Stimulated activated CD8-positive, alpha-beta memory T cell treated with anti-CD3 and anti-CD28 coated beads, Interleukin-7, amount 100 ng/mL, for 4 hours (primary cell): ENCODE results near the gene RND2.
"Not testable (repeated sequence)": the region's sequence is repeated elsewhere in the genome, so short reads cannot be mapped to it uniquely, and the experiment has no call there.

Experiments used
- DNase-seq, 2 donors: peaks; one replicate each; pipeline ENCODE4 v3.0.0-alpha.2; 2020; ENCODE audit warnings: low read depth in 2 of 2

Gene RND2

DNA sequence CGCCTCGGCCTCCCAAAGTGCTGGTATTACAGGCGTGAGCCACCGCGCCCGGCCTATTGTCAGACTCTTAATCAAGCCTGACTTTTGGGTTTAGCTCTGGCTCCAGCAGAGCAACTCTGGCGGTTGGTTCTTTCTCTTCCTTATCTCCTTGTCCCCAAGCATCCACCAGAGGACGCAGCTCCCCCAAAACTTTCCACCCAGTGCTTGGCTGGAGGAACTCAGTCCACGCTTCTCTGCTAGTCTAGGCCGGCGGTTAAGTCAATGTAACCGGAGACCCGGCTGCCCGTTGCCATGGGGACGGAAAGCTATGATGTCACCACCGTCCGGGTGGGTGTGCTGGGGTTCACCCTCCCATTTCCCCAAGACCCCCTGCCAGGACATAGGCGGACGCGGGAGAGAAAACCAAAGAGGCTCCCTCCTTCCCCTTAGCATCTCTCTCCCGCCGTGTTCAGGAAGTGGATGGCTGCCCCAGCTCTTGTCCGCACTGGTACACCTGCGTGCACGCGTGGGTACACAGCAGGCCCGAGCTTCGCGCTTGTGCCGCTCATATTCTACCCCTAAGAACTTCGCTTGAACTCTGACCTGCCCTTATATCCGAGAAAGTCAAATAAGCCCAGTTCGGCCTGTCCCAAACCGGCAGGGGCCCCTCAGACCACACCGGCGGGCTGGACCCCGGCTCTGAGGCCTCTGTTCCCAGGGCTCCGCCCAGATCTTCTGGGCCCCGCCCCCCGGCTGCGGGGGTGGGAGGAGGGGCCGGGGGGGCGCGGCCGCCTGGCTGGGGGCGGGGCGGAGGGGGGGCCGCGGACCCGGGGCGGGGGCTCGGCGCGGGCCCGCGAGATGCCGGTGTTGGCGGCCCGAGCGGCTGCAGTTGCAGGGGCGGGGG is at the start of gene RND2:
TSS of gene RND2 (plus strand) at position 825 of the 883 bp plus-strand sequence. CDS start 117 bp downstream, outside the sequence.
- DNase-seq: peak; percentile 70 to 73

- no peak for DNase-seq
Observed at GRCh38 chr17:42975265-42975664, 49.8 kb upstream of the RND2 start.

DNA sequence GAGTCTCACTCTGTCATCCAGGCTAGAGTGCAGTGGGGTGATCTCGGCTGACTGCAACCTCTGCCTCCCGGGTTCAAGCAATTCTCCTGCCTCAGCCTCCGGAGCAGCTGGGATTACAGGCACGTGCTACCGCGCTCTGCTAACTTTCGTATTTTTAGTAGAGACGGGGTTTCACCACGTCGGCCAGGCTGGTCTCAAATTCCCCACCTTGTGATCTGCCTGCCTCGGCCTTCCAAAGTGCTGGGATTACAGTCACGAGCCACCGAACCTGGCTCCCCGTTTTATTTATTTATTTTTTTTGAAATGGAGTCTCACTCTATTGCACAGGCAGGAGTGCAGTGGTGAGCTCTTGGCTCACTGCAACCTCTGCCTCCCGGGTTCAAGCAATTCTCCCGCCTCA is 49.3 kb upstream of the RND2 start:
- not testable (repeated sequence) for DNase-seq

GRCh38 chr17:42979511-42980273 is 45.3 kb upstream of the RND2 start, which contains the start of gene PTGES3L:
Gene PTGES3L (minus strand): TSS chr17:42980080. CDS start chr17:42980053, 27 bp downstream.
- DNase-seq: peak in 1 of 2 donors; percentile 10

DNA sequence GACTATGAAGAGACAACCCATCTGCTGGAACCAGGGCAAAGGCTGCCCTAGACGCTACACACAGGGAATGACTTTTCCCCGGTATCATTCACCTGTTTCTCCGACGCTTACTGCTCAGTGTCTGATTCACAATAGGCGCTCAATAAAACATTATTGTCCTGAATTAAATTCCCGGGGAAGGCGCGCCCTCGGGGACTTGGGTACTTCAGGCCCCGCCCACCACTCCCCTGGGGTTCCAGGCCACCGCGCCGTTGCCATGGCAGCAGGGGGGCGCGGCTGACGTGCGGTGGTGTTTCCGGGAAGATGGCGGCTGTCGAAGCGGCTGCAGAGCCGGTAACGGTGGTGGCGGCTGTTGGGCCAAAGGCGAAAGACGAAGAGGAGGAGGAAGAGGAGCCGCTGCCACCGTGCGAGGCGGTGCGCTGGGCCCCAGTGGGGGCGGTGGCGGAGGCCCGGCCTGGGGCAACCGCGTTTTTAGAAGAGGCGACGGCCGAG is 44.7 kb upstream of the RND2 start, which contains the start of gene RUNDC1:
TSS of gene RUNDC1 (plus strand) at position 292 of the 492 bp plus-strand sequence. CDS start at position 304, 12 bp downstream.
- DNase-seq: peak; percentile 83 to 92

- DNase-seq: peak; percentile 29 to 48
Observed at GRCh38 chr17:42980766-42981397, 44.1 kb upstream of the RND2 start.

DNA sequence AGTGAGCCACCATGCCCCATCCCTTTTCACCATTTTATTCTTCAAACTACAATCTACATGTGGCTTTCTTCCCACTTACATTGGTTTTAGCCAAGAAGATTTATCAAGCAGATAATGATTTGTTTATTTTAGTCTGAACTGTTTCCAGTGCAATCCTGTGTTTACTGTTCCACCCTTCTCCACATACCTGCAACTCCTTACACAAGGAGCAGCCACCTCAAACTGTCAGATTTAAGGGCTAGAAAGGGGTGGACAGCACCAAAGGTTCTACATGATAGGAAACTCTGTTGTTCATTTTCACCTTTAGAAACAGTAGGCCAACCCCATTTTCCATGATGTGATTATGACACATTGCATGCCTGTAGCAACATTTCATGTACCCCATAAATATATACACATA is 42.8 kb upstream of the RND2 start:
- no peak for DNase-seq

DNA sequence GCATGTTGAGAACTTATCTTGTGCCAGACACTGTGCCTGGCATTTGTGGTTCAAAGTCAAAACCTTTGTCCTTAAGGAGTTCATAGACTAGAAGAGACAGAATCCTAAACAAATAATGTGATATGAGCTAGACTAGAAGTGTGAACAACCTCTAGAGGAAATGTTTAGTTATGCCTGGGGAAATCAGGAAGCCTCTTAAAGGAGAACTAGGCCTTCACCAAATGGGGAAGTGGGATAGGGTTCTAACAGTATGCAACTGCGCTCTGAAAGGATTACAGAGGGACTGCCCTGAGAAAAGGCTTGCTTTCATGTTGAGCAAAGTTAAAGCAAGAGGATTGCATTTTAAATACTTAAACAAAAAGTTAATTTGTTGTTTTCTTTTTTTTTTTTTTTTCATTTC is 39.8 kb upstream of the RND2 start:
- no peak for DNase-seq

GRCh38 chr17:42989141-42989540 is 35.9 kb upstream of the RND2 start:
- DNase-seq: no peak

DNA sequence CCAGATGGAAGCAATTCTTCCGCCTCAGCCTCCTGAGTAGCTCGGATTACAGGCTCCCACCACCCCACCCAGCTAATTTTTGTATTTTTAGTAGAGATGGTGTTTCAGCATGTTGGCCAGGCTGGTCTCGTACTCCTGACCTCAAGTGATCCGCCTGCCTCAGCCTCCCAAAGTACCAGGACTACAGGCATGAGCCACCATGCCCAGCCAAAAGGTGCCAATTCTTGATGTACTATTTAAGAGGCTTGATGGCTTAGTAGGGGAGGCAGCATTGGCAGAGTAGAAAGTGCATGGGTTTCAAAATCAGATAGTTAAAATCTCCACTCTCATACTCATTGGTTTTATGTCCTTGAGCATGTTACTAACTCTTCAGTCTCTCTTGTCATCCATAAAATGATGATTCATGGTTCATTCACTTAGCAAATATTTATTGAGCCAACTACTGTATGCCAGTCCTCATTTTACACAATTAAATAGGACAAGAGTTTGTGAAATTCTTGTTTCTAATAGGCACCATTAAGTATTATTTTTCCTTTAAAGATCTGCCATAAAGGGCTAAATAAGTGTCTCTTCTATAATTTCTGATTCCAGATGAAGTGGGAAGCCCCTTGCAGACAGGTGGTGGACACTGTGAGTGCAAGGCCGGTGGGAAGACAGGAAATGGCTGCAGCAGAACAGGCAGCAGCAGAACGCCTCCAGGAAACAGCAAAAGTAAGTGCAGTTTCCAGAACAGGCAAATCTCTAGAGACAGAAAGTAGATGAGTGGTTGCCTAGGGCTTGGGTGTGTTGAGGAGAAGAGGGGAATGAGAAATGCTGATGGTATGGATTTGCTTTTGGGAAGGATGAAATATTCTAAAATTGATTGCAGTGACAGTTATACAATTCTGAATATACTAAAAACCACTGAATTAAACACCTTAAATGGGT is 35.0 kb upstream of the RND2 start:
- DNase-seq: no peak

DNA sequence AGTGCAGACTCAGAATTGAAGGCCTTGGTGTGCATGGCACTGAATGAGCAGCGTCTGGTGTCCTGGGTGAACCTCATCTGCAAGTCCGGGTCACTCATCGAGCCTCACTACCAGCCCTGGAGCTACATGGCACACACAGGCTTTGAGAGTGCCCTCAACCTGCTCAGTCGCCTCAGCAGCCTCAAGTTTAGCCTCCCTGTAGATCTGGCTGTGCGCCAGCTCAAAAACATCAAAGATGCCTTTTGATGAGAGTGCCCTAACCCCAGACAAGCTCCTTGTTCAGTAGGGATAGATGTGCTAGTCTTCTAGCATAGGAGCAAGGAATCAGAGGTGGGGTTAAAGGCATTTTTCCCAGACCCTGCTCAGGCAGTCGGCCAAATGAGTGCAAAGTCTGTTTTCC is 33.6 kb upstream of the RND2 start:
- DNase-seq: no peak

GRCh38 chr17:42992872-42993271 is 32.2 kb upstream of the RND2 start:
- no peak for DNase-seq

DNA sequence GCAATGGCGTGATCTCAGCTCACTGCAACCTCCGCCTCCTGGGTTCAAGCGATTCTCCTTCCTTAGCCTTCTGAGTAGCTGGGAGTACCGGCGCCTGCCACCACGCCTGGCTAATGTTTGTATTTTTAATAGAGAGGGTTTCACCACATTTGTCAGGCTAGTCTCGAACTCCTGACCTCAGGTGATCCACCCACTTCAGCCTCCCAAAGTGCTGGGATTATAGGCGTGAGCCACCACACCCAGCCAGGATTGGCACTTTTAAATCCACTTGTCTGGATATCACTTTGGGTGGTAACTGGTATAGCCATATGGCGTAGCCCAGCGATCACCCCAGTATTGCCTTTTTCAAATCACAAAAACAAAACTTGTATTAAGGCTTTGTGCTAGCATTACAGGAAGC is 31.1 kb upstream of the RND2 start:
- not testable (repeated sequence) for DNase-seq

DNA sequence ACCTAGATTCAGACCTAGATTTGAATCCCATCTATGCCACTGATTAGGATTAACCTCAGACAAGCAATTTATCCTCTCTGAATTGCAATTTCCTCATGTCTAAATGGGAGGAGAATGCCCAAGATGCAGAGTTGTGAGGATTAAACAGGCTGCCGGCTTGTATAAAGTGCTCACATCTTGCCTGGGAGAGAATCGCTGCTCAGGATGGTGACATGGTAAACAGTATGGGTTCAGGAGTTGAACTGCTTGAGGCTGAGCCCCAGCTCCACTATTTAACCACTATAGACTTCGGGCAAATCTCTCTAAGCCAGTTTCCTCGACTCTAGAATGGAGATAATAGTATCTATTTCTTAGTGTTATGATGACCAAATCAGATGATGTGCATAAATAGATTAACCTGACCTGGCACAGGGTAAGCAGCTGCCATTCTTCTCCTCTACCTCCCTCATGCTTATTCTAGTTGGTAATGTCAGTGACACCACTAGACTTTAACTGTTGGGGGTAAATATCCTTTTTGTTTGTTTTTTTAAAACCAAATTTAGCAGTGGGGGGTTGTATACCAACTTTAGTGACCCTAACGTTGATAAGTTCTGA is 27.5 kb upstream of the RND2 start:
- no peak for DNase-seq

DNA sequence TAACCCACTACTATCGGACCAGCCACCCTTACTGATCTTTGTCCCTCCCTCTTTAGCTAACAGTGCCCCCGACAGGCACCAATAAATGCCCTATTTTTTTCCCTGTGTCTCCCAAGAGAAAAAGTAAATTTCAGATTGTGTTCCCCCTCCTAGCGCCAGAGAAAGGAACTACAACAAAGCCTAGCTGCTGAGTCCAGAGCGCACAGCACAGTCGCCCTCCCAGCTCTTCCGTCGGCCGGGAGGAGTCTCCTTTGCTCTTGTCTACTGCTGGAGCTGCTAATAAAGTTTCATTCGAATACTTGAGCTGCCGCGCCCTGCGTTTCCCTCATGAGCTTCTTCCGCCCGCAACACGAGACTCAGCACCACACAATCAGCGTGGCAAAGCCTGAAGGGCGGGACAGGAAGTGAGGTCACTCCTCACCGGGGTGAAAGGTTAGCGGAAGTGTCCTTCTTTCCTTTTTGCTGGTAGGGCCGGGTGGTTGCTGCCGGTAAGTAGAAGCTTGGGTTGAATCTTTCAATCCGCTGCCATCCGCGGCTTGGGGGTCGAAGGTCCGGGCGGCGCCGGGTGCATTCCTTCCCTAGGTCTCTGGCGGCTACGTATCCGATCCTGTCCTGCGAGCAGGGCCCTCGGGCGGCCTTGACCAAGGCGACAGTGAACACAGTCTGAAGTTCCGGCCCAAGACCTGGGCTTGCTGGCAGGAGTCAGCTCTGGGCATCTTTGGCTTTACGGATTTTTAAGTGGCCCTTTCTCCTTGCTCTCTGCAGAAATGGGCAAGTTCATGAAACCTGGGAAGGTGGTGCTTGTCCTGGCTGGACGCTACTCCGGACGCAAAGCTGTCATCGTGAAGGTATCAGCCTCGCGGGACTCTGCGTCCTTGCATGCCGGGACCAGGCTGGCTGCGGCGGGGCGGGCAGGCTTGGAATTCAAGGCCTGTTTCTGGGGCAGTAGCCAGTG is 26.8 kb upstream of the RND2 start, which contains the start of gene RPL27:
TSS of gene RPL27 (plus strand) at position 436 of the 955 bp plus-strand sequence. CDS start at position 768, 332 bp downstream.
- DNase-seq: peak; percentile 94 to 98

DNA sequence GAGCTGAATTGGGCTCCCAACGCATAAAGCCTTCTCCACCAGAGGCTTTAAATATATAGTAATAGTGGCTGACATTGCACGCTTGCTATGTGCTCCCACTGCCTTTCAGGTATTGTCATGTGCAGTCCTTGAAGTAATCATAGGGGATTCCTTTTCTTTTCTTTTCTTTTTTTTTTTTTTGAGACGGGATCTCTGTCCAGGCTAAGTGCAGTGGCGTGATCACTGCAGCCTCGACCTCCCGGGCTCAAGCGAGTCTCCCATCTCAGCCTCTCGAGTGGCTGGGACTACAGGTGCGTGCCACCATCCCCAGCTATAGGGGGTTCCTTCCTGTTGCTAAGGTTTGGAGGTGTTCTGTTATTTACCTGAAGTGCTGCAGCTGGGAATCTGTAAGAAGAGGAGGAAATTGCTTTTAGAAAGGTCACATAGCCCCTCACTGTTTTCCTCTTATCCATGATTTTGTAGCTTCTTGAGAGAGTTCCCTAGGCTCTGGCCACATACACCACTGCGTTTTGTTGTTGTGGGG is 26.0 kb upstream of the RND2 start:
- DNase-seq: no peak

GRCh38 chr17:43000894-43001293 is 24.1 kb upstream of the RND2 start:
- DNase-seq: not testable (repeated sequence)

DNA sequence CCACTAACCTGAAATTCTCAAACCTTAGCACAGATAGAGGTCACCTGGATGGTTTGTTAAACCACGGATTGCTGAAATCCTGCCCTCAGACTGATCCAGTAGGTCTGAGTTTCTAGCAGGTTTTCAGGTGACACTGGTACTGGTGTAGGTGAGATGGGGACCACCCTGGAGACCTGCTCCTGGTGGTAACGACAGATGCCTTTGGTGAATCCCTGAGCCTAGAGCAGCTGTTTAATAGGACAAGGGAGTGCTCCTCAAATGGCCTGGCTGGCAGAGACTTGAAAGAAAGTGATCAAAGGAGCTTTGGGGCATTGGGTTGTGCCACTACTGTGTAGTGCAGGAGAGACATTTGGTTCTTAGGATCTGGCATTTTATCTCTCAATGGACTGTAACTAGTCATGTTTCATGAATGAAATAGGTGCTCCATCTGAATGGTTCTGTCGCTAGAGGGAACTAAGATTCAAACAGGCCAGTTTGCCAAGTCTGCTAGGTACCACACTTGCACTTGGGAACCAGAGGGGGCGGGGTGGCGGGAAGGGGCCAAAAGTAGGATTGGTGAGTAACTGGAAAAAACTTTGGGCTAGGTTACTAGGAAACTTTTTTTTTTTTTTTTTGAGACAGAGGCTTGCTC is 21.4 kb upstream of the RND2 start:
- no peak for DNase-seq
